Ramos (cell line): ENCODE measurements around the gene SLC27A3.

Experiments used
- in situ Hi-C: fragments of 300-500 bp; cut with MboI; formaldehyde crosslinking; loops from one replicate; pipeline ENCODE4 v1.14.3; 2022; ENCODE audit warnings: low sequenced_read_pairs; ENCODE audit not compliant: unreplicated experiment

Gene SLC27A3, protein sequence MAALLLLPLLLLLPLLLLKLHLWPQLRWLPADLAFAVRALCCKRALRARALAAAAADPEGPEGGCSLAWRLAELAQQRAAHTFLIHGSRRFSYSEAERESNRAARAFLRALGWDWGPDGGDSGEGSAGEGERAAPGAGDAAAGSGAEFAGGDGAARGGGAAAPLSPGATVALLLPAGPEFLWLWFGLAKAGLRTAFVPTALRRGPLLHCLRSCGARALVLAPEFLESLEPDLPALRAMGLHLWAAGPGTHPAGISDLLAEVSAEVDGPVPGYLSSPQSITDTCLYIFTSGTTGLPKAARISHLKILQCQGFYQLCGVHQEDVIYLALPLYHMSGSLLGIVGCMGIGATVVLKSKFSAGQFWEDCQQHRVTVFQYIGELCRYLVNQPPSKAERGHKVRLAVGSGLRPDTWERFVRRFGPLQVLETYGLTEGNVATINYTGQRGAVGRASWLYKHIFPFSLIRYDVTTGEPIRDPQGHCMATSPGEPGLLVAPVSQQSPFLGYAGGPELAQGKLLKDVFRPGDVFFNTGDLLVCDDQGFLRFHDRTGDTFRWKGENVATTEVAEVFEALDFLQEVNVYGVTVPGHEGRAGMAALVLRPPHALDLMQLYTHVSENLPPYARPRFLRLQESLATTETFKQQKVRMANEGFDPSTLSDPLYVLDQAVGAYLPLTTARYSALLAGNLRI

DNA sequence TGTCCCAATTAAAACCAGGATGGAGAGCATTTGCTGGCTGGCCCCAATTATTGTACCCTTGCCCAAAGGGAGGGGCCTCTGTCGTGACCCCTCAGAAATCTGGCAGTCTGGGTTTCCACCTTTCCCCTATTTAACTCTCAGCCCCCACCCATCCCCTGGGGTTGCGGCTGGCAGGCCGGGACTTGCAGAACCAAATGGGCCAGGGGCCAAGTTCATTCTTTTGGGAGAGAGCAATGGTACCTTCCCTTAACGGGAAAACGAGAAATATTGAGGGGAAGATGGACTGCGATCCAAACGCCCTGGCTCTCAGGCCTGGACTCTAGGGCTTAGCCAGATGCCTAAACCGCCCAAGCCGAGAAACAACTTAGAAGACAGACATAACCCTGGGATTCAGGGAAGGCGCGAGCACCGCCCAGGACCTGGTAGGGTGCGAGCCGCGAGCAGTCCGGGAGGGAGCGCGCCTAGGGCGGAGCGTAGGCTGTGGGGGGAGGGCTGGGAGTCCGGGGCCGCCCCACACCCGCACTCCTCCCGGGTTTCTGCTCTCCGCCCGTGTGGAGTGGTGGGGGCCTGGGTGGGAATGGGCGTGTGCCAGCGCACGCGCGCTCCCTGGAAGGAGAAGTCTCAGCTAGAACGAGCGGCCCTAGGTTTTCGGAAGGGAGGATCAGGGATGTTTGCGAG lies at the start of gene SLC27A3:
Gene SLC27A3 (plus strand): TSS at position 628 of the 678 bp plus-strand sequence. CDS start 91 bp downstream, outside the sequence.
- in situ Hi-C loops, result no loop called here

DNA sequence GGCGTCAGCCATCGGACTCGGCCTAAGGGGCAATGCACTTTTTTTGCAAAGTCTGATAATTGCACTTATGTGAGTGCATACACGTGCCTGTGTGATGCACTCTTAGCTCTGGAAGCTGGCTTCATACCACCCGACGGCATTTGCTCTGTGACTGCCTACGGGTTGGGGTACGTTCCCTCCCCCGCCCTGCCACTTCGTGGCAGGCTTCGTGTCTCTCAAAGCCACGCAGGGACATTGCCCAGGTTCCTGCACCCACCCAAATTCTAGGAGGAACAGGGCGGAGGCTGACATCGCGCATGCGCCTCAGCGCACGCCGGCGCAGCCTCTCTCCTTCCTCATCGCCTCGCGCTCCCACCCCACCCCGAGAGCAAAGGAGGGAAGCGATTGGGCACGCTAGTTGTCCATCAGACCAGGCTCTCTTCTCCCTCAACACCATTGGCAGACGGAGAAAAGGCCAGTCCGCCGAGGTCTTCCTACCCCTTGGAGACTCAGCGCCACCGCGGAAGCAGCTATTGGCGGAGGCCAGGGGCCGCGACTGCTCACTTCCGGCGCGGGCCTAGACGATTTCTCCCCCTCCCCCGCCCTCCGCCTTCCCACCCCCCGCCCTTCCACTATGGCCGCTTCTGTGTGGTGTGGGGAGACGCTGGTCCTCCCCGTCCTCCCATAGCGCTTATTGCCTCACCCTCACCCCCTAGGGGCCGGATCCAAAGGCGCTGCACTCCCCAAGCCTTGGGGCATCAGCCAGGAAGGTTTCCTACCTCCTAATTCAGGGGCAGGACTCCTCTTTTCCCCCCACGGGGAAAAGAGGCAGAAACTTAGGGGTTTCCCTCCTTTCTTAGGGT lies 47.5 kb upstream of the SLC27A3 start, which contains the start of gene INTS3:
Gene INTS3 (plus strand): TSS at position 588 of the 842 bp plus-strand sequence. CDS start 585 bp downstream, outside the sequence.
- in situ Hi-C loops, result no loop called here

DNA sequence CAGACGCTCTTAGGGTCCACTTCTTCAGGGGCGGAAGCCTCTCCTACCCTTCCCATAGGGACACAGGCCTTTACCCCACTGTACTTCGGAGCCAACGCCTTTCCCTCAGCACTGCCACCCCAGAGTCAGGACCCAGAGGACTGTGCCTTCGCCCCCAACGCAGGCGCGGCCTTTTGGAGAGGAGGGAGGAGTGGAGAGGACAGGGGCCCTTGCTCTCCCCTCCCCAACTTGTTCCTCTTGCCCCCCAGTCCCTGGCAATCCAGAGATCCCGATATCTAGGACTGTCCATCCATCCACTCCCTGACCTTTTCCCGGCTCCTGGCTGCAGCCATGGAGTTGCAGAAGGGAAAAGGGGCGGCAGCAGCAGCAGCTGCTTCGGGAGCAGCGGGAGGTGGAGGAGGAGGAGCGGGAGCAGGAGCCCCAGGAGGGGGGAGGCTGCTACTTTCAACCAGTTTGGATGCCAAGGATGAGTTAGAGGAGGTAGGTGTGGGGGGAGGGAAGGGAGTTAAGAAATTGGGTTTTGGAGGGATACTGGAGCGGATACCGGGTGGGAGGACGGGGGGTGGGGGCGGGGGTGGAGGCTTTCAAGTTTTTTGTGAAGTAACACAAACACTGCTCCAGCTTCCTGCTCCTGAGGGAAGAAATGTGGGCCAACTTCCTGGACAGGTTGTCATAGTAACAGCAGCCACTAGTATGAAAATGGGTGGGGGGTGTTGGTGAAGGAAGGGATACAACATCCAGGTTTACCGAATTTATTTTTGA lies 46.7 kb upstream of the SLC27A3 start:
- in situ Hi-C loops, result no loop called here

DNA sequence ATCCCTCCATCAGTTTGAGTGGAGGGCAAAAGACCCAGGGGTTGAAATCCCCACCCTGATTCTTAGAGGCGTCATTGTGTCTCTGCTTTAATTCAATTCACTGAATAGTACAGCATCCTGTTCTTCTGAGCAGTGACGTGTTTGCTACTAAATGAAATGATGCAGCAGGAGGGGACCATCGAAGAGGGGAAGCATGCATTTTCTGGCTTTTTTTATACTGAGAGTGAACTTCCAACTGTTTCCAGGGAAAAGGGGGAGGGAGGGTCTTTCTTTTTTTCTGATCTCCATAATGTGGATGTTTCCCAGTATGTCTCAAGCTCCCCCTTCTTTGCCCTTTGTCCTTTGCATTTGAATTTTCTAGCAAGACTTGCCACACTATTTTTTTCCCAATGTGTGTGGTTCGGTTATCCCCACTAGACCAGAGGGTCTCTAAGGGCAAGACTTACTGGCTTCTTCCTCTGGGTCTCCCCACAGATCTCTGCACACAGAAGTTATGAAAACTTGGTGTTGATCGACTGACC lies 44.7 kb upstream of the SLC27A3 start:
- in situ Hi-C loops, result no loop called here

DNA sequence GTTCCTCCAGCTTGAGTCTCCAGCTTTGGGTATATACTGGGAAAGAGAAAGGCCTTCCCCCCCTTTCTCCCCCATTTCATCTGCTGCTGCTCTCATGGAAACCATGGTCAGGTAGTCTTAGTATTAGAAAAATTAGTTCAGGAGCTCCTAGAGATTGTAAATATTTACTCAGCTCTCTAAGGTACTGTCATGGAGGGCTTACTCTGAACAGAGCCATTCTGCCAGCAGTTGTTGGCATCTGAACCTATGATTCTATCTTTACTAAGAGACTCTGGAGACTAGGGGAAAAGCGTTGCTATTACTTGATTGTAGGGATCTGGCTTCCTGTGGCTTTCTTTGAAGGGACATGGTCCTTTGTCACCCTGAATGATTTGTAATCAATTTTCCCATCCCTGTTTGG lies 41.2 kb upstream of the SLC27A3 start:
- in situ Hi-C loops, result no loop called here

DNA sequence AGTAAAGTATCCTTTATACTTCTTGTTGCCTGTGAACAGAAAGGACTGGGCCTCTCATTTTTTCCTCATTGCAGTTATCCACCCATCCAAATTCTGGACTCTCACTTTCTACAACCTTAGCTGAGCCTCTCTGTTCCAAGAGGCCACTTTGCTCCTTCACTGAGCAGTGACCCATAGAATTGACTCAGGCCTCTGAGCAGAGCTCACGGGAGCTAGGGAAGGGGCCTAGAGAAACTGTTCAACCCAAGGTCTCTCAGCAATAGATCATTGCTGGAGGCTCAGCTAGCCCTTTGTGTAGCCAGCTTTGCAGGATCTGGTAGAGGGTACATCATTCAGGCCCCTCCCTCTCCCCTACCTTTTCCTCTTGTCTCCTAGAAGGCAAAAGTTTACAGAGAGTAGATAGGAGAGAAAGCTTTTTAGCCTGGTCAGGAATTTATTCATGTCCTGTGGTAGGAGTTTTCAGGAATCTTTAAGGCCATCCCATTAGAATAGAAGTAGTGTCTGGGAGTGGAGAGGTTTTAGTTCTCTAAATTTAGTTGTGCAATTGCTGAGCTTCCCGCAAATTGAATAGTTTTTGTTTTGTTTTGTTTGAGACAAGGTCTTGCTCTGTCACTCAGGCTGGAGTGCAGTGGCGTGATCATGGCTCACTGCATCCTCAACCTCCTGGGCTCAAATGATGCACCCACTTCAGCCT lies 40.7 kb upstream of the SLC27A3 start:
- in situ Hi-C loops, result no loop called here

DNA sequence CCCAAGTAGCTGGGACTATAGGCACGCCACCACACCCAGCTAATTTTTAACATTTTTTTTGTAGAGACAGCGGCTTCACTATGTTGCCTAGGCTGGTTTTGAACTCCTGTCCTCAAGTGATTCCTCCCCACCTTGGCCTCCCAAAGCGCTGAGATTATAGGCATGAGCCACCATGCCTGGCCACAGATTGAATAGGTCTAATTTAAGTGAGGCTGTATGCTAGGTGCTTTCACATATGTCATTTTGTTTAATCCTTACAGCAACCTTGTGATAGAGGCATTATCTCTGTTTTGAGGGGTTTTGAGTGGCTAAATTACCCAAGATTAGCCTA lies 40.2 kb upstream of the SLC27A3 start:
- in situ Hi-C loops, result no loop called here

DNA sequence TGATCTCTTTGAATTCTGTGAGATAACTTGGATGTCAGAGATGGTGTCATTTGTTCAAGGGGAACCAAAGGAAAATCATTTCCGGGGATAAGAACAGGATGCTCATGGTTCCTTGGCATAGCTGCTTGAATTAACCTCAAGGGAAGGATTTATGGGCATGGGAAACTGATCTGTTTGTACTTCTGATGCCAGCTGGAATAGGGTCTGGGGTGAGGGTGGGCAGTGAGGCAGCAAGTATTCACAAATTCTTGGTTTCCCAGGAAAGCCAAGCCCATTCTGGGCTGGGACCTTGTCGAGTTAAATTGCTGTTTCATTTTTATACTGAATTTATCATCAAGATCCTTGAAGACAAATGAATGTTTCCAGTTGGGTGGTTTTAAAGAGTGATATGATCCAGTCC lies 33.2 kb upstream of the SLC27A3 start:
- in situ Hi-C loops, result loop anchor here (5.0 kb wide), 1 partner anchor 55 kb away; no protein-coding TSS in a partner anchor

DNA sequence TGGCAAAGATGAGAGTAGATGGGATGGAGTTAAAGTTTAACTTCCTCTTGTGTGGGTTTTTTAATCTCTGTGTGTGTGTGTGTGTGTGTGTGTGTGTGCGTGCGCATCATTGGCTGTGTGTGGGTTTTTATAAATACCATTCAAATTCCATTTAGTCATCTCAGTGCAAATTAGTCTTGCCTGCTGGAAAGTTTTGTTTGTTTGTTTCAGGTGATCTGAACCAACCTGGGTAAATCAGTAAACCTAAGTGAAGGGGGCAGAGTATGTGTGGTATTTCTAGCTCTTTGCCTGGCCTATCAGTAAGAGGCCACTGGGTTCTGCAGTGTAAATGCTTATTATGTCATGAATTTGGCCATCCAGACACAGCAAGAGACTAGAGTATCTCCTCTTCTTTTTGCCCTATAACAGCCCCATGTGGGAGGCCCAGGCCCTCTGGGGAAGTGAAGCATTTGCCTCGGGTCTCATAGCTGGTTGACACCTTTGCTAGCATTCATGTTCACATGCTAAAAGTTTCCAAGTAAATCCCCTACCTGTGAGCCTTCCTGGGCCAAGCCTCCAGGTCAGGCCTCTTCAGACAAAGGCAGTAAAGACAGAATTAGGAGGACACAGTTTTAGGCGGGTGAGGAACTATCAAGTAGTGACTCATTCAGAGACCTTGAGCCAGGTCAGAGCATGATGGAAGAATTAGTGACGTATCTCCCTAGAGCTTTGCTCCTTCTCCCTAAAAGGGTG lies 32.6 kb upstream of the SLC27A3 start:
- in situ Hi-C loops, result loop anchor here (5.0 kb wide), 1 partner anchor 55 kb away; no protein-coding TSS in a partner anchor

DNA sequence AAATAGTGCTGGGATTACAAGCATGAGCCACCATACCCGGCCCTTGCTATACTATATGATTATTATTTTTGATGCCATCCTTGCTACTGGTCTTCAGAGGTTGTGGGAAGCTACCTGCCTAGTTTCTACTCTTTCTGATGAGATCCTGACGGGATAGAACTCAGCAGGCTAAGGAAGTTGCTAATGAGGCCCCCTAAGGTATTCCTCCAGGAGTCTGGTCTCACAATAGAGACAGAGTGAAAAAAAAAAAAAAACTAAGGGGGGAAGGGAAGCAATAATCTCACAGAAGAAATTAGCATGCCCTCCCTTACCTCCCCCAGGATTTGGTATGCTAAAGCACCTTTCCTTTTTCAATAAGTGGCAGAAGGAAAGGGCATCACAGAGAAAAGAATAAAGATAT lies 29.8 kb upstream of the SLC27A3 start:
- in situ Hi-C loops, result no loop called here

DNA sequence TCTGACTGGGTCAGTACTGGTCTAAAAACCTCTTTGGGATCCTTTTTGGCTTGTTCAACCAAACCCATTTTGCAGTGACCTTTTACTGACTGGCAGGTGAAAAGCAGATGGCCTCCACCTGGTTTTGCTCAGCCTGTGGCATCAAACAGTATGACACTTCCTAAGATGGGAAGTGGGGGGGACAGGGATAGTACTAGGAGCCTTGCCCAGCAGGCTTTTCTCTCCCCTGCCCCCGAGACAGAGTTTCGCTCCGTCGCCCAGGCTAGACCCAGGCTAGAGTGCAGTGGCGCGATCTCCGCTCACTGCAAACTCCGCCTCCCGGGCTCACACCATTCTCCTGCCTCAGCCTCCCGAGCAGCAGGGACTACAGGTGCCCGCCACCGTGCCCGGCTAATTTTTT lies 29.0 kb upstream of the SLC27A3 start:
- in situ Hi-C loops, result no loop called here

DNA sequence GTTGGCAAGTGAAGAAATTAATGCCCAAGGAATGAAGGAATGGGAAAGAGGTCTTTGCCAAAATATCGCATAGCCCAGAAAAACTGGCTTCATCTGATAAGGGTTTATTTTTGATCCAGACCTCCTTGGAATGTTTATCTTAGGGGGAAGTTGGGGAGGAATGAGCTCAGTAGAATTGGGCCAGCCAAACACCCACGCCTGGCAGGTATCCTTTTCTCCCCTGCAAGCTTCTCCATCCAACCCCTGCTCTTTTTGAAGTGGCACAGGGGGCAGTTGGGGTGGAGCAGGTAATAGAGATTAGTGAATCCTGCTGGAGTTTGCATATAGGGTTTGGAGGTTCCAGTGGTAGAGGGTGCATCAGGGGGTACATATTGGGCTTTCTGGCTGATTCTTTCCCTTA lies 26.3 kb upstream of the SLC27A3 start:
- in situ Hi-C loops, result no loop called here

DNA sequence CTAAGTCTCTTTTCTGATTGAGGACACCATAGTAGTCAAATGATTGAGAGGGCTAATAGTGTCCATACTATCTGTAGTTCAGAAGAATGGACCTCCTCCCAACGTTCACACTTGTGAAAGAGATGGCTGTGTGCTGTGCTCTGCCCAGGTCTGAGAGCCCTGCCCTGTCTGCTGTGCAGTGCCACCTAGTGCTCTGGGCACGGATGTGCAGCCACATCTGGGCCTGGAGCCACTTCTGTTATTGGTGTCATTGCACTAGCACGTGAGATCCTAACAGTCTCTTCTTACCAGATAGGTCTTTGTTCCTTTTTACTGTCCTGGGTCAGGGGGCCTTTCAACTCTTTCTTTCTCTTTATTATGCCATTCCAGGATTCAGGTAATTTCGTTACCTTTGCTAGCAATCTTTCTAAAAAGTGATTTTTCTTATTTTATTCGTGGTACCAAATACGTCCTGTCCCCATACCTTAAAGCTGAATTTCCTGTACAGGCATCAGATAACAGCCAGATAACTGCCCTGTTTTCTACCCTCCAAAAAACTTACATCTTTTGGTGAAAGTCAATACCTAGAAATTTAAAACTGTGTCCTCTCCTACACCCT lies 25.7 kb upstream of the SLC27A3 start:
- in situ Hi-C loops, result no loop called here

DNA sequence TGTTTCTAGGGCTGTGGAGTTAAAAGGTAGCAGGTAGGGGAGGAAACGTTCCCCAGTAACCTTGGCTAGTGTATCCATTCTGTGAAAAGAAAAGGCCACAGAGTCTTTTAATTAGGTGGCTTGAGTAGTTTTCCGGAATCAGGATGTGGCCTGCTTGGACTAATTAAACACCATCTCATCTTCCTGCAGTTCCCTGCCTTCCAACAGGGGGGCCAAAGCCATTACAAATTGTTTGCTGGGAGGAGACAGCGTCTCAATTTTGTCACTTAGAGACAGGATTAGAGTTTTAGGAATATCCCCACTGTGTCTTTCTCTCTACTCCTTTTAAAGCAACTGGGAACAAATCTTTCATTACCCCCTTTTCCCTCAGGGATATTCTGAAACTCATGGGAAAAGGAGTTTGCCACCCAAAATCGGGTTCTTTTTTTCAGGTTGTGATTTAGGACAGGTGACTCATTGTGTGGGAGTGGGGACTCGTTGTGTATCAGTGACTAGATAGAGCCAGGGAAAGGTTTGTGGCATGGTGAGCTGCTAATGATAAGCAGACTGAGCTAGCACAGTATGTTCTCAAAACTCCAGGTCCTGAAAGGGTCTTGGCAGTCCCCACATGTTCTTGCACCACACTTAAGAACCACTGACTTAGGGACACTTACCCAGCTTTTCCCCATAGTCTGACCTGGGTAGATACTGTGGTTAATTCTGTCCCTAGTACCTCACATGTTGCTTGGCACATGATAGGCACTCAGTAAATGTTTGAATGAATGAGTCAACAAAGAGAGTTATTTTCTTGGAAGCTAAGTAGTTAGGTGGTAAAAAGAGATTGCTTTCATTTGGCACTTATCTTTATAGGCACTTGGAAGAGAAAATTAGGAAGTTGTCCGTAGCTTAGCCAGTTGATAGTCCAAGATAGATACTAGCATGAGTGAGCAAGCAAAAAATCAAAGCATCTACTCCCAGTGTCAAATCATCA lies 24.9 kb upstream of the SLC27A3 start:
- in situ Hi-C loops, result no loop called here

DNA sequence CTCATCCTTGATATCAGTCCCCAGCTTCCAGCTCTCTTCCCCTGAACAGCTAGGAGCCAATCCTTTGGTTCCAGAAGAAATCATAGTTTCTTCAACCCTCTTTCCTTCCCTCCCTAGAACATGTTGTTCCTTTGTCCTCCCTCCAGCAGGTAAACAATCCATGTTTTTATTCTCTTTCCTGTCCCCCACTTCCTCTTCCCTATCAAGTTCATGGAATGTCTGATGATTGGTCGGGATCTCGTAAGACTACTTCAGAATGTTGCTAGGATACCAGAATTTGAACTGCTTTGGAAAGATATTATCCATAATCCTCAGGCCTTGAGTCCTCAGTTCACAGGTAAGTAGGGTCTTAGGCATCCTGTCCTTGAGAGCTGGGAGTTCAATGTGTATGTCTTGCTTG lies 23.1 kb upstream of the SLC27A3 start:
- in situ Hi-C loops, result no loop called here

DNA sequence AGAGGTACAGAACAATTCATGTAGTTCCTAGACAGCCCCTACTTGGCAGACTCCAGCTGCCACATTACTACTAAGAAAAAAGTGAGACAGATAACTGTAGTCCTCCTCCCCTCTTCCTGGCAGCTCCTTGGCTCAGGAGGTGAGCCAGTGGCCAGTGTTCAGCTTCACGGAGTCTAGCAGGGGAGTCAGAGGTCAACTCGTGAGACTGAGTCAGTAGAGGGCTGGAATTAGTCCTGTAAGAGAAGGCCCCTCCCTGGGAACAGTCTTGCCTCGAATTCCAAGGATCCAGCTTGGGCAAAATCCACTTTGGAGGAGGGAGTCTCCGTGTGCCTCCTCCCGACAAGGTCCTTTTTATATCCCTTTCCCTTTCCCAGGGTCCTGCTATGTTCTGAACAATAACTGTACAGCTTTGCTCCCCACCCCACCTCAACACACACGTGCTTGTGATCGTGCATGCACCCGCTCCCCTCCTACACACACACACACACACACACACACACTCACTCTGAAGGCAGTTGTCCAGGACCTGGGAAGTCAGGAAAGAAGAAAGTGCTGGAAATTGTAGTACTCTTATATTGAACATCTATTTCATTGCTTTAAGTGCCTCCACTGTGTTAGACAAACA lies 22.5 kb upstream of the SLC27A3 start:
- in situ Hi-C loops, result no loop called here
